ENCODE data around the gene NOVA2. TPM values are rescaled to one million over a fixed set of nuclear protein-coding genes. Genes with fewer than 3 reads are reported as not detected.

The NOVA2 gene
- total and polyA plus RNA-seq, 2 of the 8 experiments (the other 6 are each of a cell fraction or from before 2014, with no cell fraction given): 3.2 to 24.6 TPM

DNA sequence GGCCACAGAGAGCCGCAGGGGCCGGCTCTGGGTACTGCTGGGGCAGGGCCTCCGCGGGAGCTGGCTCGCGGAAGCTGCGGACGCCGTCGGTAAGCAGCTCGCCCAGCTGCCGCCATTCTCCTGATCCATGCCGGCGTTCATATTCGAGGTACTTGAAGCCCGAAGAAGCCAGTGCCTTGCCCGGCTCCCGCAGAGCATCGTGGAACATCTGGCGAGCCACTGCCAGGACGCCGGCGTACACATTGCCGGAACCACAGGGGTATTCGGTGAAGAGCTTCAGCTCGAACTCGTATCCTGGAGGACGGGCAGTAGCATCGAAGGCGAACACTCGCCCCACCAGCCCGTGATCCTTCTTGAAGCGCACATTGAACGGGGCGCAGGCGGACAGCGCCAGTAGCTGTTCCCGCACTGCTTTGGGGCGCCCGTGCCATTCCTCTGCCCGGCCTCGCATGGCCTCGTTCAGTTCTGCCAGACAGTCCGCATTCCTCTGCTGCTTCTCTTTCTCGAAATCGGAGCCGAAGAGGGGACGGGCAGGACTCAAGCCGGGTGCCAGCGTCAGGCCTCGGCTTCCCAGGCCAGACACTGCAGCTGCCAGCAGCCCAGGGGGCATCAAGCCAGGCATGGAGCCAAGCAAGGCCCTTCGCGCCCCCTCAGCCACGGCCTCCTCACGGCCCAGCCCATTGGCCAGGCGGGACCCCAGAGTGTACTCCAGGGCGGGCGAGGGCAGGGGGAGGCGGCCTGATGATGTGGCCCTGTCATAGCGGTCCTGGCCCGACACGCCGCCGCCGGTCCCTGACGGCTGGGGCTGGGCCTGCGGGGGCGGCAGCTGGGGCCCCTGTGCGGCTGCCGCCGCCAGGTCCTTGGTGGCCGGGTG, 88.7 kb downstream of the NOVA2 start (continued):
- no peak for TF ChIP-seq RNF2 (IDR thresholded peaks at IDR 0.05; ENCODE audit: borderline replicate concordance, low read depth, low read length, missing control alignments, poor library complexity, severe bottlenecking)
- TF ChIP-seq HDAC2 (IDR thresholded peaks at IDR 0.05; ENCODE audit: borderline replicate concordance in 1 of 2, low read depth in 2 of 2, low read length in 2 of 2): peak in 1 of 2 experiments; percentile 63; a peak in 1 of 4 replicates
